ENCODE data around the gene PADI3.

DNA sequence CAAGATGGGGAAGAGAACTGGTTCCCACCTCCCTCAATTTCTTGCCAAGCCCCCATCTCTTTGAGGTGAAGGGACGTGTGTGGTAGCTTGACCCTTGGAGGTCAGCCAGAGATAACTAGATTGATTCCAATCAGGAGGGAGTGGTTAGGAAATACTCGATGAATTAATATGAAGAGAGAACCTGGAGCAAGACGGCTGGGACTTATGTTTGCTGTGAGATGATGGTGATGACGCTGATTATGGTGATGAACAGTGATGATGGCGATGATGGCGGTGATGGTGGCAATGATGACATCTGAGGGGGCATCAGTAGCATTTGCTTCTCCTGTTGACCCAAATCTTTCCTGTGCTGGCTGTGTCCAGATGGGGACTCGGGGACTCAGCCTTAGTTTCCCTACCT lies 43.2 kb upstream of the PADI3 start:
- TF ChIP-seq POLR2A (IDR thresholded peaks at IDR 0.05; ENCODE audit: control extremely low read depth in 1 of 2, low read depth in 2 of 2, low read length in 2 of 2), result no peak
- TF ChIP-seq ZNF274 (IDR thresholded peaks at IDR 0.05; ENCODE audit: borderline replicate concordance, extremely low read depth, low read length), result no peak
- no peak for TF ChIP-seq SRF (IDR thresholded peaks at IDR 0.05; ENCODE audit: low read depth, low read length)
- TF ChIP-seq JUN (IDR thresholded peaks at IDR 0.05; ENCODE audit: low read depth, low read length), result no peak
- TF ChIP-seq, protein P1, sequence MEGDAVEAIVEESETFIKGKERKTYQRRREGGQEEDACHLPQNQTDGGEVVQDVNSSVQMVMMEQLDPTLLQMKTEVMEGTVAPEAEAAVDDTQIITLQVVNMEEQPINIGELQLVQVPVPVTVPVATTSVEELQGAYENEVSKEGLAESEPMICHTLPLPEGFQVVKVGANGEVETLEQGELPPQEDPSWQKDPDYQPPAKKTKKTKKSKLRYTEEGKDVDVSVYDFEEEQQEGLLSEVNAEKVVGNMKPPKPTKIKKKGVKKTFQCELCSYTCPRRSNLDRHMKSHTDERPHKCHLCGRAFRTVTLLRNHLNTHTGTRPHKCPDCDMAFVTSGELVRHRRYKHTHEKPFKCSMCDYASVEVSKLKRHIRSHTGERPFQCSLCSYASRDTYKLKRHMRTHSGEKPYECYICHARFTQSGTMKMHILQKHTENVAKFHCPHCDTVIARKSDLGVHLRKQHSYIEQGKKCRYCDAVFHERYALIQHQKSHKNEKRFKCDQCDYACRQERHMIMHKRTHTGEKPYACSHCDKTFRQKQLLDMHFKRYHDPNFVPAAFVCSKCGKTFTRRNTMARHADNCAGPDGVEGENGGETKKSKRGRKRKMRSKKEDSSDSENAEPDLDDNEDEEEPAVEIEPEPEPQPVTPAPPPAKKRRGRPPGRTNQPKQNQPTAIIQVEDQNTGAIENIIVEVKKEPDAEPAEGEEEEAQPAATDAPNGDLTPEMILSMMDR (IDR thresholded peaks at IDR 0.05; ENCODE audit: control extremely low read depth in 1 of 3, insufficient read depth in 1 of 3, low read depth in 1 of 3, low read length in 3 of 3), result no peak
- no peak for TF ChIP-seq EP300 (IDR thresholded peaks at IDR 0.05; ENCODE audit: borderline replicate concordance in 1 of 2, low read depth in 2 of 2, low read length in 2 of 2)
- TF ChIP-seq, protein P2, sequence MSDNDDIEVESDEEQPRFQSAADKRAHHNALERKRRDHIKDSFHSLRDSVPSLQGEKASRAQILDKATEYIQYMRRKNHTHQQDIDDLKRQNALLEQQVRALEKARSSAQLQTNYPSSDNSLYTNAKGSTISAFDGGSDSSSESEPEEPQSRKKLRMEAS (IDR thresholded peaks at IDR 0.05), result no peak

Measured in H1 (cell line).